Neural cell (in vitro differentiated cells): ENCODE results near the gene SLC24A3. TPM values are rescaled to one million over a fixed set of nuclear protein-coding genes. Genes with fewer than 3 reads are reported as not detected.

Source experiments
- H2AFZ ChIP-seq: fragments of 200-600, 300-800 bp; sonication (generic), shearing (Covaris generic); 2 replicates; pipeline ENCODE4 v1.6.0; 2014; ENCODE audit warnings: low read depth, mild to moderate bottlenecking, antibody characterized with exemption, low read length, moderate library complexity
- H3F3A ChIP-seq: fragments of 200-600 bp; shearing (Covaris generic); 2 replicates; pipeline ENCODE4 v1.6.1; 2016; ENCODE audit warnings: mild to moderate bottlenecking, moderate library complexity, mixed read lengths, antibody characterized with exemption, low read length; ENCODE audit not compliant: insufficient read depth, poor library complexity, severe bottlenecking
- H3K27ac ChIP-seq: fragments of 200-600, 300-800 bp; sonication (generic), shearing (Covaris generic); 2 replicates; pipeline ENCODE4 v1.5.1; 2014; ENCODE audit warnings: mild to moderate bottlenecking, low read length, moderate library complexity
- H3K27me3 ChIP-seq: fragments of 300-800, 200-600 bp; sonication (generic), shearing (Covaris generic); 2 replicates; pipeline ENCODE4 v1.6.0; 2014; ENCODE audit warnings: mild to moderate bottlenecking, low read depth, low read length, moderate library complexity; ENCODE audit not compliant: insufficient read depth
- H3K36me3 ChIP-seq: fragments of 300-800, 200-600 bp; sonication (generic), shearing (Covaris generic); 2 replicates; pipeline ENCODE4 v1.5.1; 2014; ENCODE audit warnings: mild to moderate bottlenecking, antibody characterized with exemption, low read length, moderate library complexity; ENCODE audit not compliant: insufficient read depth
- H3K4me2 ChIP-seq: fragments of 300-800, 200-600 bp; sonication (generic), shearing (Covaris generic); 2 replicates; pipeline ENCODE4 v1.6.0; 2014; ENCODE audit warnings: mild to moderate bottlenecking, low read length
- H3K4me3 ChIP-seq: fragments of 300-800, 200-600 bp; sonication (generic), shearing (Covaris generic); 2 replicates; pipeline ENCODE4 v1.5.1; 2014; ENCODE audit warnings: mild to moderate bottlenecking, low read length, moderate library complexity
- H3K79me2 ChIP-seq: fragments of 200-600 bp; shearing (Covaris generic); replicated peaks from 2 replicates; pipeline ENCODE4 v1.6.0; 2014; ENCODE audit warnings: mild to moderate bottlenecking, low read length, moderate library complexity; ENCODE audit not compliant: insufficient read depth
- H3K9ac ChIP-seq: fragments of 300-800, 200-600 bp; sonication (generic), shearing (Covaris generic); 2 replicates; pipeline ENCODE4 v1.6.1; 2016; ENCODE audit warnings: mild to moderate bottlenecking, low read length, mixed read lengths
- H3K9me2 ChIP-seq: fragments of 200-600 bp; shearing (Covaris generic); 2 replicates; pipeline ENCODE4 v1.6.1; 2016; ENCODE audit warnings: mild to moderate bottlenecking, low read length, mixed read lengths; ENCODE audit not compliant: insufficient read depth
- H3K9me3 ChIP-seq: fragments of 200-600, 300-800 bp; sonication (generic), shearing (Covaris generic); 2 replicates; pipeline ENCODE4 v1.6.1; 2016; ENCODE audit warnings: mild to moderate bottlenecking, mixed run types, low read length, moderate library complexity, mixed read lengths
- H4K20me1 ChIP-seq: fragments of 200-600 bp; shearing (Covaris generic); 2 replicates; pipeline ENCODE4 v1.6.1; 2016; ENCODE audit warnings: mild to moderate bottlenecking, mixed run types; ENCODE audit not compliant: insufficient read depth
- CTCF ChIP-seq: fragments of 450-650 bp; IDR thresholded peaks from 2 replicates; pipeline ENCODE4 v1.5.1; 2014; ENCODE audit warnings: antibody characterized with exemption, mild to moderate bottlenecking, moderate library complexity; ENCODE audit not compliant: poor library complexity, severe bottlenecking
- EP300 ChIP-seq: fragments of 450-650 bp; conservative IDR thresholded peaks from 2 replicates; pipeline ENCODE4 v1.6.1; 2014; ENCODE audit warnings: antibody characterized with exemption, mild to moderate bottlenecking, moderate library complexity; ENCODE audit not compliant: poor library complexity, severe bottlenecking
- EZH2 ChIP-seq: fragments of 200-600, 300-800 bp; shearing (Covaris generic), sonication (generic); IDR thresholded peaks from 2 replicates; pipeline ENCODE4 v1.6.1; 2014; ENCODE audit warnings: antibody characterized with exemption, low read length, borderline replicate concordance, mild to moderate bottlenecking; ENCODE audit not compliant: insufficient read depth, poor library complexity, severe bottlenecking
- MXI1 ChIP-seq: fragments of 450-650 bp; conservative IDR thresholded peaks from 2 replicates; pipeline ENCODE4 v1.6.1; 2014; ENCODE audit warnings: antibody characterized with exemption, mild to moderate bottlenecking; ENCODE audit not compliant: poor library complexity, severe bottlenecking
- POLR2AphosphoS5 ChIP-seq: IDR thresholded peaks from 2 replicates; pipeline ENCODE4 v1.6.1; 2012
- RAD21 ChIP-seq: fragments of 450-650 bp; conservative IDR thresholded peaks from 2 replicates; pipeline ENCODE4 v1.6.1; 2014; ENCODE audit warnings: antibody characterized with exemption, mild to moderate bottlenecking, moderate library complexity
- REST ChIP-seq: IDR thresholded peaks from 2 replicates; pipeline ENCODE4 v1.6.1; 2012; ENCODE audit warnings: borderline replicate concordance
- SMC3 ChIP-seq: fragments of 450-650 bp; conservative IDR thresholded peaks from 2 replicates; pipeline ENCODE4 v1.6.1; 2014; ENCODE audit warnings: antibody characterized with exemption, mild to moderate bottlenecking, moderate library complexity; ENCODE audit not compliant: poor library complexity
- TAF1 ChIP-seq: IDR thresholded peaks from 2 replicates; pipeline ENCODE4 v1.6.1; 2012; ENCODE audit warnings: low read depth
- polyA plus RNA-seq: library from polyadenylated mRNA; depleted of rRNA; stranded (reverse); fragments of >200 nt; gene quantifications from 2 replicates; pipeline ENCODE4 v1.2.3, GENCODE V29; 2014

The SLC24A3 gene
- polyA plus RNA-seq, 1 donor from 2014 or later = 6.5 TPM

GRCh38 chr20:19621072-19621471 lies 408.6 kb downstream of the SLC24A3 start:
- Histone ChIP-seq H3K79me2 (no peaks in the 10 kb centered on the region), H3K4me3 (no peak overlapping the region), H3K4me2 (no peak overlapping the region), H4K20me1 (no peaks in the 10 kb centered on the region), H3F3A (no peaks in the 10 kb centered on the region), H3K36me3 (no peaks in the 10 kb centered on the region), H3K27me3 (no peaks in the 10 kb centered on the region), H3K9me3 (no peaks in the 10 kb centered on the region), H2AFZ (no peak overlapping the region), H3K9me2 (no peaks in the 10 kb centered on the region), H3K9ac (no peak overlapping the region), H3K27ac (no peak overlapping the region)
- no peak for TF ChIP-seq RAD21
- TF ChIP-seq EZH2 = no peak
- TF ChIP-seq REST = no peak
- TF ChIP-seq EP300 = no peak
- no peak for TF ChIP-seq POLR2AphosphoS5
- TF ChIP-seq CTCF = no peak
- no peak for TF ChIP-seq SMC3
- no peak for TF ChIP-seq TAF1
- TF ChIP-seq MXI1 = no peak

- TF ChIP-seq REST (no peak), SMC3 (no peak)
These were observed 412.0 kb downstream of the SLC24A3 start for GRCh38 chr20:19624221-19624965.

More at GRCh38 chr20:19624221-19624965, 412.0 kb downstream of the SLC24A3 start:
- H3K4me2 ChIP-seq = no peak overlapping the region
- H3K36me3 ChIP-seq = no peaks in the 10 kb centered on the region
- H3K27me3 ChIP-seq = no peaks in the 10 kb centered on the region
- no peak overlapping the region for H2AFZ ChIP-seq
- no peaks in the 10 kb centered on the region for H3K9me2 ChIP-seq
- H4K20me1 ChIP-seq = no peaks in the 10 kb centered on the region
- no peak overlapping the region for H3K4me3 ChIP-seq
- no peak overlapping the region for H3K27ac ChIP-seq
- no peaks in the 10 kb centered on the region for H3K79me2 ChIP-seq
- H3F3A ChIP-seq = no peaks in the 10 kb centered on the region
- H3K9ac ChIP-seq = no peak overlapping the region
- H3K9me3 ChIP-seq = no peaks in the 10 kb centered on the region
